ENCODE results near the gene FHIT.

- no peak for TF ChIP-seq POLR2AphosphoS5 (IDR thresholded peaks at IDR 0.05; ENCODE audit: low read depth, low read length)
- no peak for TF ChIP-seq REST (IDR thresholded peaks at IDR 0.05; ENCODE audit: insufficient read depth in 1 of 2, low read depth in 2 of 2, low read length in 2 of 2)
- TF ChIP-seq TAF1 (IDR thresholded peaks at IDR 0.05; ENCODE audit: borderline replicate concordance, insufficient read depth, low read length), result no peak
Observed at GRCh38 chr3:60916546-60916945, 334.7 kb downstream of the FHIT start.
